DOHH2 (cell line): ENCODE measurements around the gene MICAL2.

Experiments used
- EZH2phosphoT487 ChIP-seq: fragments of 200-600 bp; sonication (generic); IDR thresholded peaks from 2 replicates; pipeline ENCODE4 v1.6.1; 2017; ENCODE audit warnings: borderline replicate concordance, mild to moderate bottlenecking, antibody characterized with exemption, low read length, moderate library complexity, mixed read lengths
- TF ChIP-seq, protein P1 (sequence below): fragments of 200-600 bp; sonication (generic); IDR thresholded peaks from one replicate; pipeline ENCODE4 v1.5.1; 2014; ENCODE audit warnings: antibody characterized with exemption, mild to moderate bottlenecking, low read depth, low read length; ENCODE audit not compliant: poor library complexity, severe bottlenecking

DNA sequence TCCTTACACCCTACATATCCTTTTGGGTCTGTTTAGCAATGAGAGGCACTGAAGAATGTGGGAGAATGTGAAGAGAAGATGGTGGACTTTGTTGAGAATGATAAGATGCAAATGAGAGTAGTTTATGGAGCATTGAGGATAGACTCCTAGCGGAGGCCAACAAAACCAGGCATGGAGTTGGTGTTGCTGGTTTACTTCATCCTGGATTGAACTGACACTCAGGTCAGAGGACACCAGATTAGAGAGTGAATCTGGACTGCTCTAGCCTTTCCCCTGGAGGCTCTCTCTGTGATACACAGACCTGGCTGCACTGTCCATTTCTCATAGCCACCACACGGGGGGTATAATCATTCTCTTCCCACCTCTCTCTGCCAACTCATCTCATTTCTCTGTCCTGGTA lies 98.7 kb downstream of the MICAL2 start:
- TF ChIP-seq EZH2phosphoT487 = no peak
- TF ChIP-seq, protein P1, sequence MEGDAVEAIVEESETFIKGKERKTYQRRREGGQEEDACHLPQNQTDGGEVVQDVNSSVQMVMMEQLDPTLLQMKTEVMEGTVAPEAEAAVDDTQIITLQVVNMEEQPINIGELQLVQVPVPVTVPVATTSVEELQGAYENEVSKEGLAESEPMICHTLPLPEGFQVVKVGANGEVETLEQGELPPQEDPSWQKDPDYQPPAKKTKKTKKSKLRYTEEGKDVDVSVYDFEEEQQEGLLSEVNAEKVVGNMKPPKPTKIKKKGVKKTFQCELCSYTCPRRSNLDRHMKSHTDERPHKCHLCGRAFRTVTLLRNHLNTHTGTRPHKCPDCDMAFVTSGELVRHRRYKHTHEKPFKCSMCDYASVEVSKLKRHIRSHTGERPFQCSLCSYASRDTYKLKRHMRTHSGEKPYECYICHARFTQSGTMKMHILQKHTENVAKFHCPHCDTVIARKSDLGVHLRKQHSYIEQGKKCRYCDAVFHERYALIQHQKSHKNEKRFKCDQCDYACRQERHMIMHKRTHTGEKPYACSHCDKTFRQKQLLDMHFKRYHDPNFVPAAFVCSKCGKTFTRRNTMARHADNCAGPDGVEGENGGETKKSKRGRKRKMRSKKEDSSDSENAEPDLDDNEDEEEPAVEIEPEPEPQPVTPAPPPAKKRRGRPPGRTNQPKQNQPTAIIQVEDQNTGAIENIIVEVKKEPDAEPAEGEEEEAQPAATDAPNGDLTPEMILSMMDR = no peak
